ENCODE results near the gene NAPEPLD. TPM values are rescaled to one million over a fixed set of nuclear protein-coding genes. Genes with fewer than 3 reads are reported as not detected.
"Not testable (repeated sequence)": the region's sequence is repeated elsewhere in the genome, so short reads cannot be mapped to it uniquely, and the experiment has no call there.

The NAPEPLD gene
- total and polyA plus RNA-seq, 2 donors from 2014 or later, result 16.1 to 26.0 TPM

GRCh38 chr7:103101543-103101942 lies 47.4 kb downstream of the NAPEPLD start:
- Histone ChIP-seq H3K4me3 (ENCODE audit: low read length in 3 of 3) (no peak overlapping the region), H3K27ac (ENCODE audit: low read depth in 2 of 2, low read length in 2 of 2) (no peak overlapping the region), H3K36me3 (ENCODE audit: control insufficient read depth in 2 of 3, insufficient read depth in 3 of 3, low read length in 3 of 3) (peaks cover 2 to 20% (median 9%) of the 10 kb centered on the region in 3 donors), H3K9me3 (ENCODE audit: control insufficient read depth in 2 of 3, insufficient read depth in 1 of 3, low read length in 3 of 3) (no peaks in the 10 kb centered on the region), H3K4me1 (ENCODE audit: control insufficient read depth in 2 of 3, insufficient read depth in 2 of 3, low read depth in 1 of 3, low read length in 3 of 3) (no peaks in the 10 kb centered on the region), H3K9ac (ENCODE audit: low read length in 3 of 3) (no peak overlapping the region), H3K27me3 (ENCODE audit: control insufficient read depth, insufficient read depth, low read length) (no peaks in the 10 kb centered on the region)
- DNase-seq, result no peak
- TF ChIP-seq CTCF (IDR thresholded peaks at IDR 0.05; ENCODE audit: borderline replicate concordance, extremely low read depth, insufficient read depth), result no peak
- intact Hi-C loops (cut with DNase I), result no loop called here
- FAIRE-seq, result no peak

GRCh38 chr7:103100348-103100747 lies 48.6 kb downstream of the NAPEPLD start:
- no peak for TF ChIP-seq CTCF (IDR thresholded peaks at IDR 0.05; ENCODE audit: borderline replicate concordance, extremely low read depth, insufficient read depth)
- no peak for FAIRE-seq
- Histone ChIP-seq H3K36me3 (ENCODE audit: control insufficient read depth in 2 of 3, insufficient read depth in 3 of 3, low read length in 3 of 3) (peaks cover 2 to 20% (median 10%) of the 10 kb centered on the region in 3 donors), H3K4me3 (ENCODE audit: low read length in 3 of 3) (no peak overlapping the region), H3K27ac (ENCODE audit: low read depth in 2 of 2, low read length in 2 of 2) (no peak overlapping the region), H3K4me1 (ENCODE audit: control insufficient read depth in 2 of 3, insufficient read depth in 2 of 3, low read depth in 1 of 3, low read length in 3 of 3) (no peaks in the 10 kb centered on the region), H3K27me3 (ENCODE audit: control insufficient read depth, insufficient read depth, low read length) (no peaks in the 10 kb centered on the region), H3K9ac (ENCODE audit: low read length in 3 of 3) (no peak overlapping the region), H3K9me3 (ENCODE audit: control insufficient read depth in 2 of 3, insufficient read depth in 1 of 3, low read length in 3 of 3) (no peaks in the 10 kb centered on the region)
- intact Hi-C loops (cut with DNase I), result no loop called here
- no peak for DNase-seq

- Histone ChIP-seq H3K27ac (ENCODE audit: low read depth in 2 of 2, low read length in 2 of 2) (no peak overlapping the region), H3K9ac (ENCODE audit: low read length in 3 of 3) (no peak overlapping the region), H3K4me3 (ENCODE audit: low read length in 3 of 3) (no peak overlapping the region), H3K9me3 (ENCODE audit: control insufficient read depth in 2 of 3, insufficient read depth in 1 of 3, low read length in 3 of 3) (no peaks in the 10 kb centered on the region), H3K4me1 (ENCODE audit: control insufficient read depth in 2 of 3, insufficient read depth in 2 of 3, low read depth in 1 of 3, low read length in 3 of 3) (no peaks in the 10 kb centered on the region), H3K36me3 (ENCODE audit: control insufficient read depth in 2 of 3, insufficient read depth in 3 of 3, low read length in 3 of 3) (peaks cover 2 to 7% (median 5%) of the 10 kb centered on the region in 3 donors), H3K27me3 (ENCODE audit: control insufficient read depth, insufficient read depth, low read length) (no peaks in the 10 kb centered on the region)
- no peak for FAIRE-seq
- DNase-seq, result no peak
- intact Hi-C loops (cut with DNase I), result no loop called here
- TF ChIP-seq CTCF (IDR thresholded peaks at IDR 0.05; ENCODE audit: borderline replicate concordance, extremely low read depth, insufficient read depth), result no peak
Observed at GRCh38 chr7:103097041-103097440, 51.9 kb downstream of the NAPEPLD start.

GRCh38 chr7:103095558-103095957 lies 53.3 kb downstream of the NAPEPLD start:
- H3K4me3 ChIP-seq (ENCODE audit: low read length in 3 of 3); intact Hi-C loops (cut with DNase I); H3K9ac ChIP-seq (ENCODE audit: low read length in 3 of 3); H3K27me3 ChIP-seq (ENCODE audit: control insufficient read depth, insufficient read depth, low read length); H3K9me3 ChIP-seq (ENCODE audit: control insufficient read depth in 2 of 3, insufficient read depth in 1 of 3, low read length in 3 of 3); H3K27ac ChIP-seq (ENCODE audit: low read depth in 2 of 2, low read length in 2 of 2); H3K4me1 ChIP-seq (ENCODE audit: control insufficient read depth in 2 of 3, insufficient read depth in 2 of 3, low read depth in 1 of 3, low read length in 3 of 3); H3K36me3 ChIP-seq (ENCODE audit: control insufficient read depth in 2 of 3, insufficient read depth in 3 of 3, low read length in 3 of 3); FAIRE-seq; DNase-seq: not testable (repeated sequence)

Data from kidney (tissue), 14 donors.